H1 (cell line): ENCODE results near the gene CLMP. TPM values are rescaled to one million over a fixed set of nuclear protein-coding genes. Genes with fewer than 3 reads are reported as not detected.

Experiments used
- CTCF ChIA-PET: fragments of 300-600 bp; sonication (Branson Sonifier 250); formaldehyde crosslinking; loops from one replicate; lab custom pipeline; 2021; ENCODE audit not compliant: partially characterized antibody; lab: Charles Lee
- POLR2A ChIA-PET: fragments of 300-600 bp; sonication (Branson Sonifier 250); formaldehyde crosslinking; loops from one replicate; lab custom pipeline; 2021; ENCODE audit warnings: inconsistent platforms; ENCODE audit not compliant: partially characterized antibody; lab: Charles Lee
- DNase-seq, 2 experiments: peaks; one replicate each; pipeline versions ENCODE4 v3.0.0 to v3.0.0-alpha.2; 2010 to 2022; ENCODE audit warnings: low spot score in 2 of 2, low read depth in 1 of 2, mixed read lengths in 1 of 2
- FAIRE-seq: peaks from 2 replicates; lab custom pipeline; 2011; peaks lifted over from hg19 to GRCh38; lab: Jason Lieb, UNC
- H2AFZ ChIP-seq: 2 replicates; pipeline ENCODE4 v1.8.1; 2012; ENCODE audit warnings: low read length, inconsistent platforms
- H2AK5ac ChIP-seq: 2 replicates; pipeline ENCODE4 v1.6.1; 2013; ENCODE audit warnings: low read depth, low read length
- H2BK120ac ChIP-seq: replicated peaks from 2 replicates; pipeline ENCODE3; 2013; ENCODE audit warnings: low read depth, low read length, inconsistent platforms
- H2BK12ac ChIP-seq: 2 replicates; pipeline ENCODE4 v1.6.1; 2013; ENCODE audit warnings: low read depth, low read length
- H2BK15ac ChIP-seq: 2 replicates; pipeline ENCODE4 v1.6.1; 2013; ENCODE audit warnings: low read length
- H2BK20ac ChIP-seq: 2 replicates; pipeline ENCODE4 v1.6.1; 2013; ENCODE audit warnings: low read length
- H2BK5ac ChIP-seq: 2 replicates; pipeline ENCODE4 v1.6.1; 2013; ENCODE audit warnings: low read depth, low read length
- H3K14ac ChIP-seq: 2 replicates; pipeline ENCODE4 v1.6.1; 2013; ENCODE audit warnings: inconsistent platforms; ENCODE audit not compliant: insufficient read length
- H3K18ac ChIP-seq: 2 replicates; pipeline ENCODE4 v1.6.1; 2013; ENCODE audit warnings: low read length; ENCODE audit errors: extremely low read depth
- H3K23ac ChIP-seq: 2 replicates; pipeline ENCODE4 v1.6.1; 2013; ENCODE audit warnings: inconsistent platforms; ENCODE audit not compliant: insufficient read length
- H3K23me2 ChIP-seq: 2 replicates; pipeline ENCODE4 v1.6.1; 2013; ENCODE audit warnings: low read depth, low read length
- H3K27ac ChIP-seq: 2 replicates; pipeline ENCODE4 v1.6.1; 2011; ENCODE audit warnings: low read depth, low read length, inconsistent platforms
- H3K27me3 ChIP-seq, 4 experiments: replicated peaks in 1 of 4; 1 replicate in 1 of 4; 2 replicates in 3 of 4; pipeline versions ENCODE4 v1.6.1 to v1.8.1; 2011 to 2013; ENCODE audit warnings: low read length in 3 of 4, mild to moderate bottlenecking in 3 of 4, inconsistent platforms in 2 of 4, mixed read lengths in 2 of 4, moderate library complexity in 1 of 4; ENCODE audit not compliant: control insufficient read depth in 3 of 4, insufficient read depth in 3 of 4; ENCODE audit errors: extremely low read depth in 1 of 4
- H3K36me3 ChIP-seq, 4 experiments: 2 replicates each; pipeline versions ENCODE4 v1.6.1 to v1.8.1; 2011 to 2013; ENCODE audit warnings: mild to moderate bottlenecking in 4 of 4, low read length in 3 of 4, moderate library complexity in 2 of 4, control low read depth in 1 of 4, inconsistent platforms in 1 of 4; ENCODE audit not compliant: insufficient read depth in 4 of 4, control insufficient read depth in 2 of 4
- H3K4ac ChIP-seq: replicated peaks from 2 replicates; pipeline ENCODE3; 2013; ENCODE audit warnings: low read length, low read depth, mixed read lengths, inconsistent platforms; ENCODE audit not compliant: insufficient read length
- H3K4me1 ChIP-seq, 4 experiments: replicated peaks in 1 of 4; 1 replicate in 1 of 4; 2 replicates in 3 of 4; pipeline versions ENCODE4 v1.6.1 to v1.8.1; 2011 to 2013; ENCODE audit warnings: low read length in 3 of 4, inconsistent platforms in 2 of 4, mixed read lengths in 1 of 4; ENCODE audit not compliant: insufficient read depth in 4 of 4, control insufficient read depth in 3 of 4
- H3K4me2 ChIP-seq, 2 experiments: 2 replicates each; pipeline versions ENCODE4 v1.6.1 to v1.8.1; 2011 to 2013; ENCODE audit warnings: low read depth in 2 of 2, low read length in 2 of 2, control low read depth in 1 of 2, inconsistent platforms in 1 of 2, mild to moderate bottlenecking in 1 of 2; ENCODE audit not compliant: insufficient read depth in 1 of 2
- H3K4me3 ChIP-seq, 4 experiments: fragments of 200-600, 300-600 bp in 1 of 4; sonication (generic), shearing (Covaris generic), sonication (Bioruptor Twin) in 1 of 4; 2 replicates each; pipeline versions ENCODE4 v1.5.1 to v1.8.1; 2011 to 2016; ENCODE audit warnings: low read length in 4 of 4, low read depth in 3 of 4, control low read depth in 2 of 4, inconsistent platforms in 2 of 4, mild to moderate bottlenecking in 2 of 4, mixed read lengths in 1 of 4, moderate library complexity in 1 of 4; ENCODE audit not compliant: insufficient read depth in 2 of 4; ENCODE audit errors: extremely low read depth in 1 of 4
- H3K56ac ChIP-seq: replicated peaks from 2 replicates; pipeline ENCODE3; 2013; ENCODE audit warnings: low read depth, mild to moderate bottlenecking, mixed read lengths, low read length, inconsistent platforms; ENCODE audit not compliant: insufficient read length
- H3K79me1 ChIP-seq: 2 replicates; pipeline ENCODE4 v1.6.1; 2013; ENCODE audit warnings: low read depth, low read length, control low read depth
- H3K79me2 ChIP-seq, 2 experiments: 2 replicates each; pipeline versions ENCODE4 v1.6.1 to v1.8.1; 2012 to 2013; ENCODE audit warnings: low read length in 2 of 2, mild to moderate bottlenecking in 2 of 2, inconsistent platforms in 1 of 2; ENCODE audit not compliant: insufficient read depth in 2 of 2, control insufficient read depth in 1 of 2
- H3K9ac ChIP-seq, 4 experiments: replicated peaks in 1 of 4; 1 replicate in 1 of 4; 2 replicates in 3 of 4; pipeline versions ENCODE4 v1.6.1 to v1.8.1; 2011 to 2013; ENCODE audit warnings: low read depth in 3 of 4, low read length in 3 of 4, control low read depth in 2 of 4, mild to moderate bottlenecking in 2 of 4, moderate library complexity in 2 of 4, inconsistent platforms in 1 of 4; ENCODE audit errors: extremely low read depth in 1 of 4
- H3K9me3 ChIP-seq, 2 experiments: 2 replicates each; pipeline versions ENCODE4 v1.6.1 to v1.8.1; 2012 to 2013; ENCODE audit warnings: mild to moderate bottlenecking in 2 of 2, moderate library complexity in 2 of 2, control low read depth in 1 of 2, inconsistent platforms in 1 of 2, low read depth in 1 of 2, low read length in 1 of 2, mixed read lengths in 1 of 2; ENCODE audit not compliant: insufficient read depth in 2 of 2
- H4K20me1 ChIP-seq, 2 experiments: replicated peaks in 1 of 2; 2 replicates each; pipeline versions ENCODE3 to v1.8.1; 2011 to 2013; ENCODE audit warnings: inconsistent platforms in 2 of 2, low read length in 2 of 2, mild to moderate bottlenecking in 1 of 2; ENCODE audit not compliant: insufficient read depth in 2 of 2, control insufficient read depth in 1 of 2
- H4K5ac ChIP-seq: 2 replicates; pipeline ENCODE4 v1.6.1; 2013; ENCODE audit warnings: low read length, low read depth, mixed read lengths, inconsistent platforms; ENCODE audit not compliant: insufficient read length
- H4K8ac ChIP-seq: 2 replicates; pipeline ENCODE4 v1.8.0; 2013; ENCODE audit warnings: mild to moderate bottlenecking, moderate library complexity, low read length, inconsistent platforms; ENCODE audit not compliant: insufficient read depth; ENCODE audit errors: extremely low read depth
- H4K91ac ChIP-seq: replicated peaks from 2 replicates; pipeline ENCODE3; 2013; ENCODE audit warnings: low read length, mixed read lengths, inconsistent platforms; ENCODE audit not compliant: insufficient read length
- POLR2A ChIP-seq, 2 experiments: IDR thresholded peaks; 1 replicate in 1 of 2; 2 replicates in 1 of 2; pipeline ENCODE4 v1.6.1; 2011; ENCODE audit warnings: low read depth in 2 of 2, low read length in 2 of 2, mild to moderate bottlenecking in 2 of 2; ENCODE audit errors: control extremely low read depth in 1 of 2
- TBP ChIP-seq: IDR thresholded peaks from 2 replicates; pipeline ENCODE4 v1.6.1; 2011; ENCODE audit warnings: low read depth, low read length, improper control_type of control experiment
- WGBS, 2 experiments: shearing (Covaris generic) in 1 of 2; methylation state at CpG; one replicate each; pipeline versions ENCODE4 v1.1.6 to v1.1.7; 2013 to 2015; ENCODE audit warnings: low lambda C conversion rate in 2 of 2, mixed read lengths in 2 of 2, inconsistent platforms in 1 of 2, low coverage in 1 of 2, missing lambda C conversion rate in 1 of 2; ENCODE audit not compliant: insufficient replicate concordance in 2 of 2, insufficient coverage in 1 of 2, insufficient read length in 1 of 2; ENCODE audit errors: extremely low coverage in 1 of 2, missing lambda C conversion rate in 1 of 2; 5-methylcytosine and 5-hydroxymethylcytosine counted together
- polyA plus RNA-seq, 7 experiments: library from polyadenylated mRNA; depleted of rRNA in 3 of 7; stranded (reverse) in 5 of 7; unstranded in 2 of 7; fragments of >200 nt in 5 of 7; fragments of 200-250 nt in 2 of 7; gene quantifications; 1 replicate in 5 of 7; 2 replicates in 1 of 7; 4 replicates in 1 of 7; pipeline versions ENCODE4 v1.2.1 to v1.2.3, GENCODE V29; 2011 to 2013; ENCODE audit warnings: missing spikeins in 2 of 7, mixed read lengths in 2 of 7
- total RNA-seq: library from RNA; stranded (reverse); fragmentation: NEBNext Ultra II Directional; extraction: Animal tissue kit (Norgen Biotek cat#: 25700); gene quantifications from 2 replicates; pipeline ENCODE4 v1.2.1, GENCODE V29; 2021

Gene CLMP
- total and polyA plus RNA-seq, 2 of the 8 experiments (the other 6 are each of a cell fraction or from before 2014, with no cell fraction given), result 9.9 to 24.1 TPM

DNA sequence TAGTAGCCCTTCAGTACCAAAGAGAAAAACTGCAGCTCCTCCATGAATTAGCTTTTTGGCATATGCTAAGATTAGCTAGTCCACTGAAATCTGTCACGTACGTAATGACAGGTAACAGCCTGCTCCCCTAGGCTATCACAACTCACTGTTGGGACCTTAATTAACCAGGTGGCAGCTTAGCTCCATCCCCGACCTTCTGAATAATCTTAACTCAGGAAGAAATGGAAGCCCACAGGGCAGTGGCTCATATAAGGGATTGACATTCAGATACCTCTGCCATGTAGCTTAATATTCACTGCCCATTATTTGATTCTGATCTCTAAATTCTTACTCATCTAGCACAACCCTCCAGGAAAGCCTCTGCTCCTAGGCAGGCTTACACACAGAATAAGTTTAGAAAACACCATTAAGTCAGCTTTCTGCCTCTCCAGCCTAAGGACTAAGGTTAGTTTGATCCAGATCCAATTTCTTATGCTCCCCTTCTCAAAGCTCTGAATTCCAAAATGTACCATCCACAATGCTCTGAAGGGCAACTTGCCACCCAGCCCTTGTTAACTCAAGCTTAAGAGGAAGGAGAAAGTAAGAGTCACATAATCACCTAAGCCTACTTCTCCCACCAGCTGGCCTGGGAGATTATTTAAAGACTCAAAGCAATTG is 138.1 kb downstream of the CLMP start:
- Histone ChIP-seq H4K5ac (no peak overlapping the region), H3K9ac (no peak overlapping the region), H3K79me1 (no peaks in the 10 kb centered on the region; the same call in 1 of the 2 replicates), H2AK5ac (no peak overlapping the region), H2BK12ac (no peak overlapping the region), H3K4me3 (no peak overlapping the region), H2BK120ac (no peak overlapping the region), H3K27me3 (no peaks in the 10 kb centered on the region), H3K9me3 (no peaks in the 10 kb centered on the region), H2BK5ac (no peak overlapping the region), H3K79me2 (peaks cover 10 to 36% of the 10 kb centered on the region in 2 experiments), H2AFZ (no peak overlapping the region), H3K56ac (no peak overlapping the region), H2BK15ac (no peak overlapping the region), H3K27ac (no peak overlapping the region), H3K4me1 (peaks cover 0 to 5% (median 3%) of the 10 kb centered on the region in 4 experiments; a peak in 4 of 7 replicates), H2BK20ac (no peak overlapping the region), H3K4me2 (no peak overlapping the region)
- POLR2A ChIA-PET, result interaction anchor here (0.7 to 2.3 kb wide), 10 partner anchors 8 to 204 kb away, joined by 3 to 6 read pairs (median 4); partner anchors contain the start of gene BSX
- no peak for DNase-seq
- WGBS, 2 experiments, result 92% methylated on average over 3 of the region's 3 CpGs; no CpG with 5 or more reads in 1 of the 2 experiments
- FAIRE-seq, result no peak
- TF ChIP-seq TBP, result no peak
- peak in 1 of 2 experiments; percentile 74; a peak in 2 of 3 replicates for TF ChIP-seq POLR2A (IDR thresholded peaks at IDR 0.05; ENCODE audit: control extremely low read depth in 1 of 2, low read depth in 2 of 2, low read length in 2 of 2)
- TF ChIP-seq, all 59 proteins: peak for 1
- Histone ChIP-seq H4K20me1 (peaks cover 31 to 33% of the 10 kb centered on the region in 2 experiments), H3K14ac (no peak overlapping the region), H3K18ac (no peak overlapping the region), H3K4ac (no peak overlapping the region), H4K8ac (no peak overlapping the region), H3K23me2 (no peaks in the 10 kb centered on the region), H3K23ac (no peak overlapping the region), H4K91ac (no peak overlapping the region), H3K36me3 (peaks cover 32 to 66% (median 57%) of the 10 kb centered on the region in 4 experiments)
- CTCF ChIA-PET, result interaction anchor here (0.5 to 5.5 kb wide), 18 partner anchors 9 to 265 kb away, joined by 3 to 58 read pairs (median 4); no protein-coding TSS in a partner anchor
